Stromal cell of bone marrow (primary cell): ENCODE data around the gene WDSUB1.

Experiments
- DNase-seq: peaks from one replicate; pipeline ENCODE4 v3.0.0-alpha.2; 2012; ENCODE audit warnings: low read depth

WDSUB1 gene, protein sequence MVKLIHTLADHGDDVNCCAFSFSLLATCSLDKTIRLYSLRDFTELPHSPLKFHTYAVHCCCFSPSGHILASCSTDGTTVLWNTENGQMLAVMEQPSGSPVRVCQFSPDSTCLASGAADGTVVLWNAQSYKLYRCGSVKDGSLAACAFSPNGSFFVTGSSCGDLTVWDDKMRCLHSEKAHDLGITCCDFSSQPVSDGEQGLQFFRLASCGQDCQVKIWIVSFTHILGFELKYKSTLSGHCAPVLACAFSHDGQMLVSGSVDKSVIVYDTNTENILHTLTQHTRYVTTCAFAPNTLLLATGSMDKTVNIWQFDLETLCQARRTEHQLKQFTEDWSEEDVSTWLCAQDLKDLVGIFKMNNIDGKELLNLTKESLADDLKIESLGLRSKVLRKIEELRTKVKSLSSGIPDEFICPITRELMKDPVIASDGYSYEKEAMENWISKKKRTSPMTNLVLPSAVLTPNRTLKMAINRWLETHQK

DNA sequence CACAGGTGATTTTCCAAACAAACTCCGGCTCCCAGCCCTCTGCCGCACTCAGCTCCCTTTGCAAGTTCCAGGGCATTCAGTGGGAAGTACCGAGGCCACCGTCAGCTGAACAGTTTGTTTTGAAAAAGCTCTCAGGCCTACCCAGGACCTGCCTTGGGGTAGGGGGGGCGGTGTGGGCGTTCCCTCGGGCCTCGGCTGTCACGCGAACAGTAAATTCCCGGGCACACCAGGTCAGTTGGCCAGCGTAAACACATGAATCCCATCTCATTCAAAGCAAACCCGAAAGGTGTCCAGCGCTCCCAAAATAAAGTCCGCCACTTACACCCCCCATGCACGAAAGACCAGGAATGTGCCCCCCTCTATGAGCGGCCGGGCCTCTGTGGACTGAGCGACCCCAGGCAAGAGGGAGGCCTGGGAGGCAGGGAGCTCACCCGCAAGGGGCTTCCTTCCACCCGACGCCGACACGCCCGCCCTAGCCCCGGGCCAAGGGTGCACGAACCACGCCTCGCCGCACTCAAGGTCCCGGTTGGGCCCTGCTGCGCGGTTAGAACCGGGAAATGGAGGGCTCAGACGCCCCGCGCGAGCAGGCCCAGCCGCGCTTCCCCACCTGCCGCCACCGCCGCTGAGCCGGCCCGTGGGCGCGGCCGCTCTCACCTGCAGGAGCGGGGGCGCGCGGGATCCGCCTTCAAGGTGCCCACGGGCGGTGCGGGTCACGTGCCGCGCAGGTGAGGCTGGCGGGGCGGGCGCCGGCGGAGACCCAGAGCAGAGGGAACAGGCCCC is at the start of gene WDSUB1:
Gene WDSUB1 (minus strand): TSS at position 775 of the 780 bp plus-strand sequence. CDS start 3,634 bp downstream, outside the sequence.
- DNase-seq, result peak; percentile 33

DNA sequence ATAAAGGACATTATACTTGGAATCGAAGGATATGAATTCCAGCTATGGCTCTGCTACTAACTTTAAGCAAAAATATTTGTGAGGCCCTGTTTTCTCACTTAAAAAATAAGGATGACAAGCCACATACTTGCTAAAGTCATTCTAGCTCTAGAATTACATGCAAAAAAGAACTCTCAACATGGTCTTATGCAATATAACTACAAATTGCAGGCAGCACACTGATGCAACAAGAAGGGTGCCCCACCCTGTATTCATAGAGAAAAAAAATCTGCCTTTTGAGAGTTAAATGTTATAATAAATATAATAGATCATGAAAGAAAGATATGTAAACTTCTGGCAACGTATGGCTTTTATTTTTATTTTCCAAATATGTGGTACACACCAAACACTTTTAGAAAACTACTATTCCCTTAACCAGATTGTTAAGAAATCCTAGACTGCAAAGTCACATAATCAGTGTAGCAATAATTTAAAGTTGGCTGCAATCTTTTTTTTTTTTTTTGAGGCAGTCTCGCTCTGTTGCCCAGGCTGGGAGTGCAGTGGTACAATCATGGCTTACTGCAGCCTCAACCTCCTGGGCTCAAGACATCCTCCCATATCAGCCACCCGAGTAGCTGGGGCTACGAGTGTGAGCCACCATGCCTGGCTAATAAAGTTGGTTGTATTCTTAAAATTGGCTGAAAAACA is 40.2 kb upstream of the WDSUB1 start:
- peak; percentile 45 for DNase-seq

DNA sequence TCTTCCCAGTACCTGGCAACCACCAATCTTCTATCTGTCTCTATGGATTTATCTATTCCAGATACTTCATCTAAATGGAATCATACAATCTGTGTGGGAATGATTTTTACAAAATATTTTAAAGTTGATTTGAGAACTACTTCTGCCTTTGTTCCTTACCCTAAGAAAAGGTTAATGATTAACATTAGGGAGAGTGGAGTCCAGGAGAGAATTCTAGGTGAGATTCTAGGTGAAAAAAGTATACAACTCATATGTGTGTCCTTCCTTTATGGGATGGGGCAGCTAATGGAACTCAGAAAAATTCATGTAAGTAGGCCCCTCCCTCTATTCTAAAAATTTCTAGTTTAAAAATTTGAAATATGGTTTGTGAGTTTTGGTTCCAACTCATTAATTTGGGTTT is 35.9 kb upstream of the WDSUB1 start:
- DNase-seq, result no peak

DNA sequence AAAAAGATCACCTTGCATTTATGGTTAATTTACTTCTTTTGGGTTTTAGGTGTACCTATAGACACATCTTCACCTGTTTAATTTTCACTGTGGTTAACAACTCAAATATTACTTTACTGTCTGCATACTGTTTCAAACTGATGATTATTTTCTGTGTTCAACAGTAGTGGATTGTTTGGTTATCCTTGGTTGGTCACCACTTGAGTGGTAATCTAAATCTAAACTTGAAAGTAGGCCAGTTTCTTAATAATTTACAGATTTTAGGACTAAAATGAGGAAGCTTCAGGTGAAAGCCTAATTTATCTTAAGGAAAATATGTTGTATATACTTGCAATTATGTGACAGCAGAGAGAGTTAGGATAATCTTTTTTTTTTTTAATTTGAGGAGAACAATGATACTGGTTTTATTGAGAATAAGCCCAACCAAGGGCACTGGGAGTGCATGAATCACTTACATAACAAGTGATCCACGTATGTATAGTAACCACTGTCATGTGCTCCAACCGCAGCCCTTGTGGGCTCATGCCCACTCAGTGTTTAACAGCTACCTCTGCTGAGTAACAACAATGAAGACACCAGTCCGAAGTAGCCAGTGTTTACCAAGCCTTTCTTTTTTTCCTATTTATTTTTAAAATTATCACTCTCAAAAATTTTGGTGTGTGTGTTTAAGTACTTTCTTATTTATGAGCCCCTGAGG is 31.0 kb upstream of the WDSUB1 start:
- no peak for DNase-seq

DNA sequence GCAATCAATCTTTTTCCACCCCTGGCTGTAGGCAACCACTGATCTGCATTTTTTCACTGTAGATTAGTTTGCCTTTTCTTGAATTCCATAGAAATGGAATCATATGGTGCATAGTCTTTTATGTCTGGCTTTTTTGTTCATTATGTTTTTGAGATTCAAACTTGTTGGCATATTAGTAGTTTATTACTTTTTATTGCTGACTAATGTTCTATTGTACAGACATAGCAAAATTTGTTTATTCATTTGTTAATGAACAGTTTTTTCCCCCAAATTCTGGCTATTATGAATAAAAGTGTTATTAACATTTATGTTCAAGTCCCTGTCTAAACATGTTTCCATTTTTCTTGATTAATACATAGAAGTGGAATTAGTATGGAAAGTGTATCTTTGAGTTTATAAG is 21.4 kb upstream of the WDSUB1 start:
- DNase-seq, result no peak

DNA sequence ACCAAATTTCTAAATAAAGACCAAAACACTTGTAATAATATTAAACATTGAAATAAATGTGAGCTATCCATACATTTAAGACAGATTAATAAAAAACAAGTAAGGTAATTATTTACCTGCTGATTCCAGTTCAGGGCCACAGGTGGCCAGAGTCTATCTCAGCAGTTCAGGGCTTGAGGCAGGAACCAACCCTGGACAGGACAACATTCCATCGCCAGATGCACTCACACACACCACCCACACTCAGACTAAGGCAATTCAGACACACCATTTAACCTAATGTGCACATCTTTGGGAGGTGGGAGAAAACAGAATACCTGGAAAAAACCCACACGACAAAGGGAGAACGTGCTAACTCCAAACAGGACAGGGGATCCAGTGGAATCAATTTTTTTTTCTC is 14.1 kb upstream of the WDSUB1 start:
- no peak for DNase-seq

DNA sequence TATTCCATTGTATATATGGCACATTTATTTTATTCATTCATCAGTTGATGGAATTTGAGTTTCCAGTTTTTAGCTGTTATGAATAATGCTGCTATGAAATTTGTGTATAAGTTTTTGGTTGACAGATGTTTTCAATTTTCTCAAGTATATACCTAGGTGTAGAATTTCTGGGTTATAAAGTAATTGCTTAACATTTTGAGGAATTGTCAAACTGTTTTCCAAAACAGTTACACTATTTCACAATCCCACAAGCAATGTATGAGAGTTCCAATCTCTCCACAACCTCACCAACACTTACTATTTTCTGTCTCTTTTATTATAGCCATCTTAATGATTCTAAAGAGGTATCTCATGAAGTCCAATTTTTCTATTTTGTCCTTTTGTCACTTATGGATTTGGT is 12.5 kb upstream of the WDSUB1 start:
- no peak for DNase-seq

DNA sequence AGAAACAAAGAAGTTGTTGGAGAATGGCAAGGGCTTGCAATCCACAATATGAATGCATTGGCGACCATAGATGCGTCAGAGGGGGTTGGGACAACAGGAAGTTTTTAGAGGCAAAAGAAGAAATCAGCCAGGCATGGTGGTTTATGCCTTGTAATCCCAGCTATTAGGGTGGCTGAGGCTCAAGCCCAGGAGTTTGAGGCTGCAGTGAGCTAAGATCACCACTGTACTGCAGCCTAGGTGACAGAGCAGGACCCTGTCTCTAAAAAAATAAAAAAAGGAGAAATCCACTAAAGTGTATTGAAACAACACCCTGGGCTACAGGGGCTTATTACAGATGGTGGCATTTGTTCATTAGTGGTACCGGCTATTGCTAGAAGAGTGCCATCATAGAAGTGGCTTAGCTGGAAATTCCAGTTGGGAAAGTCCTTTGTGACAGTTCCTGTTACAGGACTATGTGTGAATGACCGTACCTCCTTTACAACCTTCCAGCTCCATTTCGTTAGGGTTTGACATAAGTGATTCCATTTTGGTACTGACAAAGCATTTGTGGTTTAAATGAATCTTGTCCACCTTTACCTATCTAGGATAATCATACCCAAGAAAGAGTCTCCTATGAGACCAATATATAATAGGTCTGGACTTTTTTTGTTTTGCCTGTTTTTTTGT is 10.7 kb upstream of the WDSUB1 start:
- DNase-seq, result no peak

DNA sequence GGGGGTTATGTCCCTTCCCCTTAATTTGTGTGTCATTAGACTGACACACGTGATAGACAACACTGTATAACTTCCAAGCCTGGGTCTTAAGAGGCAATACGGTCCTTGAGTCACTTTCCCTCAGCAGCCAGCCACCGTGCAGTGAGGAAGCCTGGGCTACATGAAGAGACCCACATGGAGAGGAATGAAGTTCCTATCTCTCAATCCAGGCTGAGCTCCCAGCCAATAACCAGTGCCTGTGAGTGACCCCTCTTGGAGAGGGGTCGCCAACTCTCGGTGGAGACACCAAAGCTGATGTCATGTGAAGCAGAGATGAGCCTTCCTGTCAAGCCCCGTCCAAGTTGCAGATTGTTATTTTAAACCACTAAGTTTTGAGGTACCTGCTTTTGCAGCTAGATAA is 5.7 kb upstream of the WDSUB1 start:
- no peak for DNase-seq

DNA sequence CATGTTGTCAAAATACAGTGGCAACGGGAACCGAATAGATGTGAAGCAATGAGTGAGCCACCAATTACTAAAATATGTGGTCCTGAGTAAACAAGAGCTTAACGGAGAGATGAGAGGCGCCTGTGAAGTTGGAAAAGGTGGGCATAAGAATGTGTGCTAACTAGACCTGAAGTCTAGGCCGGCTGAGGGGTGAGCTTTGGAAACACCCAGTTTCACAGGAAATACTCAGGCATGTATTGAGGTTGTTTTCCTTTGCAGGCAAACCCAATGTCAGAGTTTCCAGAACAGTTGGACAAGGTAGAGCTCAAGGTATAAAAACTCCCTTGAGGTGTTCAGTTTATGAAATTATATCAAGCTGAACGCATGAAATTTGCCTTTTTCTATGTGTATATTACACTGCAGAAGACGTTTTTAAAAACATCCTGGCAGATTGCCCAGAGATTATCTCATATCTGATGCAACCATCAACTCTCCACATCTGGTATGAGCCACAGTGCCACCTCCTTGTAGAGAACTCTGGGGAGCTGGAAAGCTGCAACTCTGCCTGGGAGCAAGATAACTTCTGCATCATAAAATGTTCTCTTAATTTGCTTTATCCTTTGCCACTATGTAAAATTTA is 3.9 kb upstream of the WDSUB1 start:
- DNase-seq, result peak; percentile 77

DNA sequence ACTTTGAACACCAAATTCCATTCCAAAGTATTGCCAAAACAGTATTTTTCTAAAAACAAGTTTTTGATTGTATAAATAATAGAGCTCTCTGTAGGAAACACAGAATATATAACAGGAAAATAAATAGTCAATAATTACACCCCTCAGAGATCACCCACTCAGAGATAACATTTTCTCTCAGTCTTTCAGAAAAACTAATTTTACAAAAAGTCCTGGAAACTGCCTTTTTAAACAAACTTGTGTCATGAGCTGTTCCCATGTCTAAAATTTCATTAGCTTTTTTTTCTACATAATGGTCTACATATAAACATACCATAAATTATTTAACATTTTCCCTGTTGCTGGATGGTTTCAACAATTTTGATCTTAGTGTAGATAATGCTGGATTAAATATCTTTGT is 1.2 kb upstream of the WDSUB1 start:
- DNase-seq, result no peak

DNA sequence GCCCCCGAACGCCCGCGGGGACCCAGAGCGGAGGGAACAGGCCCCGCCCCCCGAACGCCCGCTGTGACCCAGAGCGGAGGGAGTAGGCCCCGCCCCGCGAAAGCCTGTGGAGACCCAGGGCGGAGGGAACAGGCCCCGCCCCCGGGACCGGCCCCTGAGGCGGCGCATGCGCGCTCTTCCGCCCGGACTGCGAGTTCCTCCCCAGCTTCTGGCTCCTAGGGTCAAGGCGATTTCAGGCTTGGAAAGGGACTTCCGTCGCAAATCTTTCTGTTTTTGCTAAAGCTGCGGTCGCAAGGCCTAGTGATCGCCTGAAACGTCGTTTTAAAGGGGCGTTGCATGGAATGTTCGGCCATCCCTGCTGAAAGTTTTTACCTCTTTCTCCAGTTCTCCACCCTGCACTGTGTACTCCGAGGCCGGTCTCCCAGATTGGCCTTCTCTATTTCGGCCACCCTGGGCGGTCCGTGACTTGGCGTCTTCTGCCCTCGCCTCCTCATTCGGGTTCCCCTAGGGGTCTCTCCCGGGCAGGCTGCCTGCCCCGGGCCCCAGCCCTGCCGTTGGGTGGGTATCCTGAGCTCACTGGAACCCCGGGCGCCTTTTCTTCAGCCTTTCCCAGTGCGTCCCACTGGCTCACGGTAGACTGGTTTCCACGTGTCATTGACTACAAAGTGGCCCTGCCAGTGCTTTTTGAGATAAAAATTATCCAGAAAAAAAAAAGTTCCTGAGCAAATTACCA is 372 bp upstream of the WDSUB1 start:
- peak; percentile 91 for DNase-seq

DNA sequence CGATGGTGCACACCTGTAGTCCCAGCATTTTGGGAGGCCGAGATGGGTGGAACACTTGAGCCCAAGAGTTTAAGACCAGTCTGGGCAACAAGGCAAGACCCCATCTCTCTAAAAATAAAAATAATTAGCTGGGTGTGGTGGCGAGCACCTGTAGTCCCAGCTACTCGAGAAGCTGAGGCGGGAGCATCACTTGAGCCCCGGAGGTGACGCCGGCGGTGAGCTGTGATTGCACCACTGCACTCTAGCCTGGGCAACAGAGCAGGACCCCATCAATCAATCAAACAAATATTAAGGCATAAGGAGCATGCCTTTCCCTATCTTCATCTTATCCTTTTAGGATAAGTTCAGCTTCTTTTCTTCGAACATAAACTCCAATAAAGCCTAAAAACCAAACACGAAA is 1.1 kb downstream of the WDSUB1 start:
- no peak for DNase-seq

DNA sequence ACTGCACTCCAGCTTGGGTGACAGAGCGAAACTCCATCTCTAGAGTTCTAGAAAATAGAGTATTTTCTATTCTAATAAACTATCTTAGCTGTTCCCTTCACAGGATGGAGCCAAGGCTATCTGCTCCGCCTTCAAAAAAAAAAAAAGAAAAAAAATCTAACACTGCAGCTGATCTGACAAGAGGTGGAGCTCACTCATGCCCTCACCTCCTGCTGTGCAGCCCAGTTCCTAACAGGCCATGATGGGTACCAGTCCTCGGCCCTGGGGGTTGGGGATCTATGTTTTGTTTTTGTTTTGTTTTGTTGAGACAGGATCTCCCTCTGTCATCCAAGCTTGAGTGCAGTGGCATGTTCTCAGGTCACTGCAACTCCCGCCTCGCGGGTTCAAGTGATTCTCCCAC is 3.0 kb downstream of the WDSUB1 start:
- DNase-seq, result no peak

DNA sequence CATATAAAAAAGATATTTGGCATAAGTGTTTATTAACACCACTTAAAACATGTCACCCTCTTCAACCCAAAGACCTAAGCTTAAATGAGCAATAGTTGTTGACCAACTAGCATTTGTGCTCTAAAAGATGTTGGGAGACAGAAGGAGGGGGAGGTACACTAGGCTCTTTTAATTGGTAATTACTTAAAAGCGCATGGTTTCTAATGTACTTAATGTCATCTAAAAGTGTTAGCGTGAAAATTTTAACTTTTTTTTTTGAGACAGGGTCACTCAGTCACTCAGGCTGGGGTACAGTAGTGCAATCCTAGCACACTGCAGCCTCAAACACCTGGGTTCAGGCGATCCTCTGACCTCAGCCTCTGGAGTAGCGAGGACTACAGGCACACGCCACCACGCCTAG is 5.5 kb downstream of the WDSUB1 start:
- DNase-seq, result no peak

DNA sequence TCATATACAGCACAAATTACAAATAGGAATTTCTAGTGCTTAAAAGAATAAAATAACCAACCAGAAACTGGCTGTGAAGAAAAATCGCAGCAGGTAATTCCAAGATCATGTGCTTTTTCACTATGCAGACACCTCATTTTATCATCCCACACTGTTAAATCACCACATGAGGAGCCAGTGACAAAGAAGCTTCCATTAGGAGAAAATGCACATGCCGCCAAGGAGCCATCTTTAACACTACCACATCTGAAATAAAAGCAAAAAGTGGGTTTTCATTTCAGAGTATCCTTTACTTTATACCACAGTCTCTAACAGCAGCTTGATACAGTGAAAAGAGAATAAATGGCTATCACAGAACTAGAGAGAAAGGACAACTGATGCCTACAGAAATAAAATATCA is 6.8 kb downstream of the WDSUB1 start:
- no peak for DNase-seq

DNA sequence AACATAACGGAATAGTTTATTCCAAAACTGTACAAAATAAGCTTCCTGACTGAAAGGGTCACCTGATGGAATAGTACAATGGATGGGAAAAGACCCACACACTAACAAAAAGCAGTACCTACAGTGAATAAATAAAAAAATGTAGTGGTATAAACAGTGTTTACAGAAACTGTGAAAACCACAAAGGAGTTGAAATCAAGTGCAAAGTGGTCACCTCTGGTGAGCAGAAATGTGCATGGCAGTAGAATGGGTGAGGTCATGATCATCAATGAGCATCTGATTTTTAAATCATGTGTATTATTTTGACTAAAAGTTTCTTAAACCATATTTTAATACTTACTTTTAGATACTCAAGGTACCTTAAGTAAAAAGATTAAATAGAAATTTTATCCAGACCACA is 11.4 kb downstream of the WDSUB1 start:
- DNase-seq, result no peak

DNA sequence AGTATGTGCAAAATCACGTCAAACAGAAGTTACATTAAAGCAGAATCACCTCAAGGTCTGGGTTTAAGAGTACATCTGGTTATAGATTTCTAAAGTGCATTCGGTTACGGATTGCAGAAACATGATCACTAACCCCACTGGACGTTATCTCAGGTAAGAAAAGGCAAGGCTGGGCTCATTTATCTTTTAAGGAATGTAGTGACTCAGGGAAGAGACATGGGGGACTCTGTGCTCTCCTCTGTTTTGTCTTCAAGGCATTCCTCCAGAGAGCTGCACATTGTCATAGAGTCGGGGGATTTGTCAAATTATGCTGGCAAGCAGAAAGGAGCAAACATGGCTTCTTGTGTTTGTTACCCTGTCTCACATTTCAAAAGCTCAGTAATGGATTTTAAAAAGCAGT is 14.3 kb downstream of the WDSUB1 start:
- no peak for DNase-seq

DNA sequence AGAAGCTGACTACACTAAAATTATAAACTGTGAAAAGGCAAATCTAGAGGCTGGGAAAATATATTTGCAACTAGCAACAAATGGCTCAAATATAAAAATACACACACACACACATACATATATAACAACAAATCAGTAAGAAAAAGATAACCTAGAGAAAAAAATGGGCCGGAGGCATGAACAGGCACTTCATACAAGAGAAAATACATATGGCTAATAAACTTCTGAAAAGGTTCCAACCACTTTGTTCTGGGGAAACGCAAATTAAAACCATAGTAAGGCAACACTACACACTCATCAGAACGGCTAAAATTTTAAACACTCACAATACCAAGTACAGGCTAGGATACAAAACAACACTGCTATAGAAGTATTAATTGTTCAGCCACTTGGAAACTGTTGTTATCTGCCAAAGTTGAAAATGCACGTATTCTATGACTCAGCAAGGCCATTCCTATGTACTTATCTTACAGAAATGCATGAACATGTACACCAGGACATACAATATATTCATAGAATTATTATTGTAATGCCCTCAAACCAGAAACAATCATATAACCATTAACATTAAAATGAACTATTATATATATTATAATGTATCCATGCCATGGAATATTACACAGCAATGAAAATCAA is 15.6 kb downstream of the WDSUB1 start:
- DNase-seq, result no peak

DNA sequence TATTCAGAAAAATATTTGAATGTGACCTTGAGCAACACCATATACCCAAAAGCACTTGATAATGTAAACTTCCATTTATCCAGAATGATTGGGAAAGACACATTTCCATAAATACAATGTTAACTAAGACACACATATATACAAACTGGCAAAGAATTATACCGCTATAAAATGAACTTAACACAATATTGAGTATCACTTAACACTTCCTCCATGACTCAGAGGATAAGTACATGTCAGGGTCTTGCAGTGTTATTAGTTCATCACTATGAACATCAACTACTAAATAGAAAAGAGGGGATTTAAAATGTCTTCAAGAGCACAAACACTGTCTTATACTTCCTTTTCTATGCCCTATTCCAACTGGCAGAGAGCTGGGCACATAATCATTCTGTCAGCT is 18.6 kb downstream of the WDSUB1 start:
- no peak for DNase-seq
